SK-N-SH treated with all-trans-retinoic acid at 6 μM for 48 hours (cell line): ENCODE results near the gene HSBP1L1.

ENCODE experiments used
- ATAC-seq: fragments of 200-7000 bp; cut with Tn5 transposase; 3 replicates; pipeline ENCODE4 v1.9.1; 2020; ENCODE audit warnings: mild to moderate bottlenecking, moderate library complexity
- ARNTL ChIP-seq: fragments of 450-650 bp; formaldehyde crosslinking; IDR thresholded peaks from 2 replicates; pipeline ENCODE4 v1.5.0; 2020; ENCODE audit warnings: low read depth, mild to moderate bottlenecking, moderate library complexity, borderline replicate concordance
- BACH2 ChIP-seq: fragments of 250-450 bp; sonication (Bioruptor Pico); IDR thresholded peaks from 2 replicates; pipeline ENCODE4 v1.9.0; 2021; ENCODE audit warnings: mild to moderate bottlenecking, borderline replicate concordance
- CREB5 ChIP-seq: fragments of 250-450 bp; sonication (Bioruptor Pico); IDR thresholded peaks from 2 replicates; pipeline ENCODE4 v1.5.1; 2020; ENCODE audit warnings: low read depth, mild to moderate bottlenecking, moderate library complexity
- CSDC2 ChIP-seq: fragments of 250-450 bp; sonication (Bioruptor Pico); IDR thresholded peaks from 2 replicates; pipeline ENCODE4 v1.5.0; 2020; ENCODE audit warnings: mild to moderate bottlenecking, moderate library complexity
- CSRNP3 ChIP-seq: fragments of 250-450 bp; sonication (Bioruptor Pico); IDR thresholded peaks from 2 replicates; pipeline ENCODE4 v1.5.1; 2021; ENCODE audit warnings: mild to moderate bottlenecking, moderate library complexity
- ESRRG ChIP-seq: fragments of 250-450 bp; sonication (Bioruptor Pico); IDR thresholded peaks from 2 replicates; pipeline ENCODE4 v1.6.1; 2021; ENCODE audit warnings: mild to moderate bottlenecking
- GLIS3 ChIP-seq: fragments of 250-450 bp; sonication (Bioruptor Pico); IDR thresholded peaks from 2 replicates; pipeline ENCODE4 v1.5.0; 2020; ENCODE audit warnings: mild to moderate bottlenecking, moderate library complexity
- ISL1 ChIP-seq: fragments of 250-450 bp; sonication (Bioruptor Pico); IDR thresholded peaks from 2 replicates; pipeline ENCODE4 v2.1.2; 2022; ENCODE audit warnings: mild to moderate bottlenecking, moderate library complexity
- OSR1 ChIP-seq: fragments of 250-450 bp; sonication (Bioruptor Pico); IDR thresholded peaks from 2 replicates; pipeline ENCODE4 v1.8.0; 2022; ENCODE audit warnings: moderate library complexity, mild to moderate bottlenecking, inconsistent platforms
- PATZ1 ChIP-seq: fragments of 250-450 bp; sonication (Bioruptor Pico); IDR thresholded peaks from 2 replicates; pipeline ENCODE4 v1.8.0; 2020; ENCODE audit warnings: mild to moderate bottlenecking, moderate library complexity, borderline replicate concordance
- POU6F1 ChIP-seq: fragments of 250-450 bp; sonication (Bioruptor Pico); IDR thresholded peaks from 2 replicates; pipeline ENCODE4 v1.8.0; 2021; ENCODE audit warnings: low read depth, mild to moderate bottlenecking, moderate library complexity, borderline replicate concordance
- PPARA ChIP-seq: fragments of 250-450 bp; sonication (Bioruptor Pico); IDR thresholded peaks from 2 replicates; pipeline ENCODE4 v1.5.0; 2020; ENCODE audit warnings: mild to moderate bottlenecking, borderline replicate concordance
- SNAI2 ChIP-seq: fragments of 250-450 bp; sonication (Bioruptor Pico); IDR thresholded peaks from 2 replicates; pipeline ENCODE4 v1.5.0; 2020; ENCODE audit warnings: mild to moderate bottlenecking, moderate library complexity
- TCF4 ChIP-seq: fragments of 250-450 bp; sonication (Bioruptor Pico); IDR thresholded peaks from 2 replicates; pipeline ENCODE4 v1.8.0; 2021; ENCODE audit warnings: mild to moderate bottlenecking, moderate library complexity, borderline replicate concordance
- TOX ChIP-seq: fragments of 250-450 bp; sonication (Bioruptor Pico); IDR thresholded peaks from 2 replicates; pipeline ENCODE4 v1.8.0; 2021; ENCODE audit warnings: mild to moderate bottlenecking, moderate library complexity, borderline replicate concordance
- TSHZ2 ChIP-seq: fragments of 250-450 bp; sonication (Bioruptor Pico); IDR thresholded peaks from 2 replicates; pipeline ENCODE4 v1.5.0; 2020; ENCODE audit warnings: mild to moderate bottlenecking, moderate library complexity
- ZC3H10 ChIP-seq: fragments of 250-450 bp; sonication (Bioruptor Pico); IDR thresholded peaks from 2 replicates; pipeline ENCODE4 v1.5.1; 2021; ENCODE audit warnings: mild to moderate bottlenecking, moderate library complexity
- ZFP3 ChIP-seq: fragments of 250-450 bp; sonication (Bioruptor Pico); IDR thresholded peaks from 2 replicates; pipeline ENCODE4 v1.5.0; 2020; ENCODE audit warnings: mild to moderate bottlenecking, moderate library complexity
- ZFP30 ChIP-seq: fragments of 450-650 bp; formaldehyde crosslinking; IDR thresholded peaks from 2 replicates; pipeline ENCODE4 v1.5.0; 2022; ENCODE audit warnings: mild to moderate bottlenecking, moderate library complexity
- ZNF565 ChIP-seq: fragments of 450-650 bp; formaldehyde crosslinking; conservative IDR thresholded peaks from 2 replicates; pipeline ENCODE4 v1.5.0; 2020; ENCODE audit warnings: low read depth, mild to moderate bottlenecking, moderate library complexity
- ZNF8 ChIP-seq: fragments of 450-650 bp; formaldehyde crosslinking; IDR thresholded peaks from 2 replicates; pipeline ENCODE4 v1.5.0; 2020; ENCODE audit warnings: mild to moderate bottlenecking, moderate library complexity

HSBP1L1 gene

GRCh38 chr18:79961527-79962291 is 2.7 kb upstream of the HSBP1L1 start:
- TF ChIP-seq ZFP3 (CRISPR knock-in tag) (no peak), ARNTL (CRISPR knock-in tag) (no peak), SNAI2 (CRISPR knock-in tag) (no peak), TCF4 (CRISPR knock-in tag) (no peak), ISL1 (CRISPR knock-in tag) (no peak), CSRNP3 (CRISPR knock-in tag) (no peak), CSDC2 (CRISPR knock-in tag) (no peak), TOX (CRISPR knock-in tag) (no peak), PPARA (no peak), ESRRG (CRISPR knock-in tag) (no peak), BACH2 (CRISPR knock-in tag) (no peak), GLIS3 (no peak), CREB5 (CRISPR knock-in tag) (no peak)
- no peak for ATAC-seq

- no peak for TF ChIP-seq OSR1 (CRISPR knock-in tag)
- no peak for TF ChIP-seq TSHZ2 (CRISPR knock-in tag)
- no peak for TF ChIP-seq POU6F1
- no peak for TF ChIP-seq ZC3H10
- no peak for TF ChIP-seq TOX (CRISPR knock-in tag)
- no peak for TF ChIP-seq ZFP3 (CRISPR knock-in tag)
- TF ChIP-seq PATZ1, result no peak
- no peak for TF ChIP-seq ZNF8 (CRISPR knock-in tag)
- no peak for TF ChIP-seq CREB5 (CRISPR knock-in tag)
- TF ChIP-seq ZNF565 (CRISPR knock-in tag), result no peak
- no peak for TF ChIP-seq ZFP30 (CRISPR knock-in tag)
- no peak for TF ChIP-seq TCF4 (CRISPR knock-in tag)
- no peak for TF ChIP-seq ARNTL (CRISPR knock-in tag)
- ATAC-seq, result no peak
Observed at GRCh38 chr18:79962311-79962710, 2.1 kb upstream of the HSBP1L1 start.
